ENCODE results near the gene XAF1. TPM values are rescaled to one million over a fixed set of nuclear protein-coding genes. Genes with fewer than 3 reads are reported as not detected.

The XAF1 gene
- total RNA-seq, 1 donor from 2014 or later = 129 TPM

DNA sequence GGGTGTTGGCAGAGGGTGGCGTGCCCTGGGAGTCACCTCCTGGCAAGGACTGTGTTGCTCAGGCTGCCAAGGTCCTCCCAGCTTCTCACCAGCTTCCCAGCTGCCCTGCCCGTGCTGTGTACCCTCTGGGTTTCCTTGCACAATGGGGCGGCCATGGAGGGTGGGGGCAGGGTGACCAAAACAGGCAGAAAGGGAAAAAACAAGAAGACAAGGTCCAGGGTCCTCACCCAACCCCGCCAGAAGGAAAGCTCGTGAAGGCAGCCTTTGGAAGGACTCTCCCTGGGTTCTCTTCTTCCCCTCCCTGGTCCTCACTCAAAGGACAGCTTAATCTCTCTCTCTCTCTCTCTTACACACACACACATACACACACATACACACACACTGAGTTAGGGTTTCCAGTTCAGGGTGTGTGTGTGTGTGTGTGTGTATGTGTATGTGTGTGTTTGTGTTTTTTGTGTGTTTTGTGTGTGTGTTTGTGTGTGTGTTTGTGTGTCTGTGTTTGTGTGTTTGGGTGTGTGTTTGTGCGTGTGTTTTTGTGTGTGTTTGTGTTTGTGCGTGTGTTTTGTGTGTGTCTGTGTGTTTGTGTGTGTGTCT, 44.7 kb upstream of the XAF1 start:
- peak; percentile 21 to 27 for ATAC-seq
- no peak for DNase-seq
- H3K4me3 ChIP-seq = no peak overlapping the region
- H3K27me3 ChIP-seq (ENCODE audit: low read depth) = peaks cover 43% of the 10 kb centered on the region
- H3K27ac ChIP-seq = no peak overlapping the region
- TF ChIP-seq, protein P1, sequence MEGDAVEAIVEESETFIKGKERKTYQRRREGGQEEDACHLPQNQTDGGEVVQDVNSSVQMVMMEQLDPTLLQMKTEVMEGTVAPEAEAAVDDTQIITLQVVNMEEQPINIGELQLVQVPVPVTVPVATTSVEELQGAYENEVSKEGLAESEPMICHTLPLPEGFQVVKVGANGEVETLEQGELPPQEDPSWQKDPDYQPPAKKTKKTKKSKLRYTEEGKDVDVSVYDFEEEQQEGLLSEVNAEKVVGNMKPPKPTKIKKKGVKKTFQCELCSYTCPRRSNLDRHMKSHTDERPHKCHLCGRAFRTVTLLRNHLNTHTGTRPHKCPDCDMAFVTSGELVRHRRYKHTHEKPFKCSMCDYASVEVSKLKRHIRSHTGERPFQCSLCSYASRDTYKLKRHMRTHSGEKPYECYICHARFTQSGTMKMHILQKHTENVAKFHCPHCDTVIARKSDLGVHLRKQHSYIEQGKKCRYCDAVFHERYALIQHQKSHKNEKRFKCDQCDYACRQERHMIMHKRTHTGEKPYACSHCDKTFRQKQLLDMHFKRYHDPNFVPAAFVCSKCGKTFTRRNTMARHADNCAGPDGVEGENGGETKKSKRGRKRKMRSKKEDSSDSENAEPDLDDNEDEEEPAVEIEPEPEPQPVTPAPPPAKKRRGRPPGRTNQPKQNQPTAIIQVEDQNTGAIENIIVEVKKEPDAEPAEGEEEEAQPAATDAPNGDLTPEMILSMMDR (IDR thresholded peaks at IDR 0.05) = no peak
- no peaks in the 10 kb centered on the region for H3K9me3 ChIP-seq
- intact Hi-C loops (cut with DNase I) = no loop called here
- peaks cover 20% of the 10 kb centered on the region for H3K4me1 ChIP-seq
- H3K36me3 ChIP-seq = no peaks in the 10 kb centered on the region

DNA sequence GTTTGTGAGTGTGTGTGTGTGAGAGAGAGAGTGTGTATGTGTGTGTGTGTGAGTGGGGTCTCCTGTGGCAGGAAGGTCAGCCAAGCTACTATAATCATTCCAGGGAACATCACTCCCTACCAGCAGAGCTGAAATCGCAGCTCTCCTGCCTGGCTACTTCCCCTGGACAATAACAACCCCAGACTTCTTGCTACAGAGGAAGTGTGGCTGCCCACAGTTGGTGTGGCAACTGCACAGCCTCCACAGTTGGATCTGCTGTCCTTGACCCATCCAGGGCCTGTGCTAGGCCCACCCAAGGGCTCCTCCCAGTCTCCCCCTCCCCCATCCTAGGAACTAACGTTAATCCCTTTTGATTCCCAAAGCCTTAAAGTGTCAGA, 44.2 kb upstream of the XAF1 start:
- Histone ChIP-seq H3K4me1 (peaks cover 20% of the 10 kb centered on the region), H3K9me3 (no peaks in the 10 kb centered on the region), H3K4me3 (no peak overlapping the region), H3K27me3 (ENCODE audit: low read depth) (peaks cover 43% of the 10 kb centered on the region), H3K27ac (no peak overlapping the region), H3K36me3 (no peaks in the 10 kb centered on the region)
- intact Hi-C loops (cut with DNase I) = no loop called here
- ATAC-seq (peak; percentile 79 to 80), DNase-seq (peak; percentile 65)
- TF ChIP-seq, protein P1 (IDR thresholded peaks at IDR 0.05) = no peak

DNA sequence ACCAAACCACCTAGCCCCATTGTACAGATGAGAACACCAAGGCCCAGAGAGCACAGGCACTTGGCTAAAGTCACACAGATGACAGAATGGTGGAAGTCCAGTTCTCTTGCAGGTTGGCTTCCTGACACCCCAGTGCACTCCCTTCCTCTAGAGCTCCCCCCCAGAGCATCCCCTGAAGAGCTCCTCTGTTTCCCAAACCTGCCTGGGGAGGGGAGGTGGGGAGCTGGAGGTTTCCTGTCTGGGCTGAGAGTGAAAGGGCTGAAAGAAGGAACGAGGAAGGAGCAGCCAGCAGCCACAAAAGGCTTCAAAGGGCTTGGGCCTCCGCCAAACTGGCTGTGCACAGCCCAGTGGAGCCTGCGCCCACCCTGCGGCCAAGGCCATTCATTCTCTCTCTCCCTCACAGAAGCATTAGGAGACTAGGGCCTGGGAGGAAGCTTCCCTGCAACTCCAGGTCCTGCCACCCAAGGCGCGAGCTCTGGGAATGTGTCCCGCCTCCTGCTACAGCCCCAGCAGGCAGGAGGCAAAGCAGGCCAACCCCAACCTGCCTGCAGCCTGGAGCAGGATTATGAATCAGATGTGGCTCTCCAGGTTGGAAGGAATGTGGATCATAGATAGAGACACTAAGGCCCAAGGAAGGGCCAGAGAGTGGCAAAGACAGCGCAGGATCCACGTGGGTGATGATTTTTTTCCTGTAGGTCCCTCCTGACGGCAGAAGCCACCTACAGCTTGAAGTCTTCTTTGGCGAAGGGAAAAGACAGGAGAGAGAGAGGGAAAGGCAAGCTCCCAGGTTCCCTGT, 43.6 kb upstream of the XAF1 start:
- H3K4me1 ChIP-seq = peaks cover 20% of the 10 kb centered on the region
- peak in 1 of 2 donors; percentile 16 for ATAC-seq
- no peaks in the 10 kb centered on the region for H3K36me3 ChIP-seq
- no peak overlapping the region for H3K27ac ChIP-seq
- intact Hi-C loops (cut with DNase I) = no loop called here
- DNase-seq = no peak
- no peak overlapping the region for H3K4me3 ChIP-seq
- TF ChIP-seq, protein P1 (IDR thresholded peaks at IDR 0.05) = no peak
- no peaks in the 10 kb centered on the region for H3K9me3 ChIP-seq
- H3K27me3 ChIP-seq (ENCODE audit: low read depth) = peaks cover 49% of the 10 kb centered on the region

DNA sequence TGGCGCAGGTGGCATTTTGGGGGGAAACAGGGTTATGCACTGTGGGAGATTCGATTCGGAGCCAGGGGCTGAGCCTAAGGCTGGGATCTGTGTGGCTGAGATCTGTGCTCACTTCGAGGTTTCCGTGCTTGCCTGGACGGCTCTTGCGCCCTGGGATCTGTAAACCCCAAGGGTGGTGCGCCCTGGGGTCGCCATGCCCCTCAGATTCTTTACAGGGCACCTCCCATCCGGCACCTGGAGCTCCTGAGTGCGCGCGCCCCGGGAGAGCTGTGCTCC, 43.1 kb upstream of the XAF1 start:
- Histone ChIP-seq H3K4me3 (peak overlapping the region; percentile 33), H3K27me3 (ENCODE audit: low read depth) (peaks cover 51% of the 10 kb centered on the region)
- TF ChIP-seq, protein P1 (IDR thresholded peaks at IDR 0.05) = no peak

DNA sequence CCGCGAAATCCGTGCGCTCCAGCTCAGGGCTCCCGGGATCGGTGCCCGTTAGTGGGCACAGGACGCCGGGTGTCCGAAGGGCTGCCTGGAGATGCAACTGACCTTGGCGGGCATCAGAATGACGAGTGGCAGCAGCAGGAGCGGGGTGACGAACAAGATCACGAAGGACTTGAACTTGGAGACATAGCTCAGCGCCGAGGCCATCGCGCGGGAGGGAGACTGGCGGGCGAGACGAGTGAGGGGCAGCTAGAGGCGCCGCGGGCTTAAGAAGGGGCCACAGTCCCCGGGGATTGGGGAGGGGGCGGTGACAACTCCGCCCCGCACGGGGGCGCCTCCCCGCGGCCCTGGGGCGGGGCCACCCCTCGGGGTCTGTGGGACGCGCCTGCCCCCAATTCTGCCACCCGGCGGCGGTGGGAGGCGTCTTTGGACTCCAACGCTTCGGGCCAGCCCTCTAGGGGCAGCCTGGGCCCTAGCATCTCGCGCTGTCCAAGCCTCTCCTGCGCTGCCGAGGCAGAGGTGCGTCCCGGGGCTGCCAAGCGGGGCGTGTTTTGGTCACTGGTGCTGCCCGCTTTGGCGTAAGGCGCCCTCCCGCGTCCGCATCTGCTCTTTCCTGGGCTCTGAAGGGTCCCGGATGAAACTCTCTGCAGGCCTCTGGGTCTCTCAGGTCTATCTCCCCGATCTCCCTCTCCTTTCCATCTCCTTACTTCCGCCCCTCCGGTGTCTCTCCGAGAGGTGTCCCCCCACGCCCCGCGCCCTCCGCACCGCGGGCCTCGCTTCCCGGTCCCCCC, 42.5 kb upstream of the XAF1 start, which contains the start of gene SLC13A5:
Gene SLC13A5, minus strand, starts transcription at position 240 of the 788 bp plus-strand sequence. Its CDS starts 36 bp downstream, at position 204.
- no peak within 1 kb of the TSS for H3K27ac ChIP-seq
- H3K27me3 ChIP-seq (ENCODE audit: low read depth) = peaks cover 51% of the 10 kb centered on the region
- intact Hi-C loops (cut with DNase I) = no loop called here
- H3K4me1 ChIP-seq = peaks cover 20% of the 10 kb centered on the region
- no peaks in the 10 kb centered on the region for H3K9me3 ChIP-seq
- TF ChIP-seq, protein P1 (IDR thresholded peaks at IDR 0.05) = peak; percentile 23
- no peaks in the 10 kb centered on the region for H3K36me3 ChIP-seq
- no peak for DNase-seq
- ATAC-seq = peak; percentile 47 to 58
- H3K4me3 ChIP-seq = peak within 1 kb of the TSS; percentile 33

More for the DNA sequence above, 43.1 kb upstream of the XAF1 start:
- DNase-seq = no peak
- ATAC-seq = no peak
- no peaks in the 10 kb centered on the region for H3K36me3 ChIP-seq
- H3K9me3 ChIP-seq = no peaks in the 10 kb centered on the region
- intact Hi-C loops (cut with DNase I) = no loop called here
- H3K4me1 ChIP-seq = peaks cover 20% of the 10 kb centered on the region
- no peak overlapping the region for H3K27ac ChIP-seq
